GM23338 (cell line): ENCODE measurements around the gene PCSK5. TPM values are rescaled to one million over a fixed set of nuclear protein-coding genes. Genes with fewer than 3 reads are reported as not detected.

Experiments used
- ATAC-seq: fragments of 200-7000 bp; cut with Tn5 transposase; 3 replicates; pipeline ENCODE4 v1.9.1; 2020
- DNase-seq: peaks from one replicate; pipeline ENCODE4 v3.0.0-alpha.2; 2015; ENCODE audit warnings: low spot score
- H2AFZ ChIP-seq: fragments of 200-600 bp; sonication (generic); 2 replicates; pipeline ENCODE4 v1.8.0; 2016; ENCODE audit warnings: antibody characterized with exemption, mild to moderate bottlenecking, moderate library complexity
- H3F3A ChIP-seq: fragments of 200-600 bp; sonication (generic); replicated peaks from 2 replicates; pipeline ENCODE4 v1.8.0; 2017; ENCODE audit warnings: antibody characterized with exemption, mixed run types, low read depth
- H3K27ac ChIP-seq: fragments of 200-600 bp; sonication (generic); 2 replicates; pipeline ENCODE4 v1.6.1; 2016; ENCODE audit warnings: low read depth
- H3K27me3 ChIP-seq: fragments of 200-600 bp; sonication (generic); 2 replicates; pipeline ENCODE4 v1.8.0; 2016; ENCODE audit warnings: mild to moderate bottlenecking, mixed run types, moderate library complexity; ENCODE audit not compliant: insufficient read depth
- H3K36me3 ChIP-seq: fragments of 200-600 bp; sonication (generic); 2 replicates; pipeline ENCODE4 v1.8.0; 2016; ENCODE audit warnings: mild to moderate bottlenecking; ENCODE audit not compliant: insufficient read depth
- H3K4me1 ChIP-seq: fragments of 200-600 bp; sonication (generic); 2 replicates; pipeline ENCODE4 v1.8.0; 2016; ENCODE audit warnings: mild to moderate bottlenecking, moderate library complexity; ENCODE audit not compliant: insufficient read depth
- H3K4me2 ChIP-seq: fragments of 200-600 bp; sonication (generic); 2 replicates; pipeline ENCODE4 v1.7.1; 2017; ENCODE audit warnings: mixed run types
- H3K4me3 ChIP-seq: fragments of 200-600 bp; sonication (generic); 2 replicates; pipeline ENCODE4 v1.6.1; 2016; ENCODE audit warnings: mixed run types
- H3K79me2 ChIP-seq: fragments of 200-600 bp; sonication (generic); replicated peaks from 2 replicates; pipeline ENCODE4 v1.8.0; 2017; ENCODE audit warnings: mild to moderate bottlenecking; ENCODE audit not compliant: insufficient read depth
- H3K9me2 ChIP-seq: fragments of 200-600 bp; sonication (generic); 2 replicates; pipeline ENCODE4 v1.8.0; 2017; ENCODE audit not compliant: insufficient read depth
- H4K20me1 ChIP-seq: fragments of 200-600 bp; sonication (generic); replicated peaks from 2 replicates; pipeline ENCODE4 v1.8.0; 2017; ENCODE audit warnings: mild to moderate bottlenecking; ENCODE audit not compliant: insufficient read depth
- H3K27ac Mint-ChIP-seq: 2 replicates; pipeline ENCODE4 v1.8.0; 2020; ENCODE audit warnings: inconsistent platforms, mild to moderate bottlenecking, moderate library complexity, mixed read lengths
- H3K27me3 Mint-ChIP-seq: 3 replicates; pipeline ENCODE4 v1.8.0; 2022; ENCODE audit warnings: low read depth, mild to moderate bottlenecking, moderate library complexity, mixed read lengths, inconsistent platforms; ENCODE audit not compliant: insufficient read depth, poor library complexity
- H3K36me3 Mint-ChIP-seq: 3 replicates; pipeline ENCODE4 v1.8.0; 2021; ENCODE audit warnings: low read depth, mild to moderate bottlenecking, inconsistent platforms, moderate library complexity, mixed read lengths
- H3K4me1 Mint-ChIP-seq: 3 replicates; pipeline ENCODE4 v1.8.0; 2020; ENCODE audit warnings: mild to moderate bottlenecking, inconsistent platforms, mixed read lengths
- H3K4me3 Mint-ChIP-seq: 3 replicates; pipeline ENCODE4 v1.8.0; 2021; ENCODE audit warnings: moderate library complexity, mild to moderate bottlenecking, inconsistent platforms, mixed read lengths
- H3K9me3 Mint-ChIP-seq: 3 replicates; pipeline ENCODE4 v1.8.0; 2020; ENCODE audit warnings: moderate library complexity, mild to moderate bottlenecking, inconsistent platforms, mixed read lengths
- CREB1 ChIP-seq: fragments of 250-450 bp; sonication (Bioruptor Pico); IDR thresholded peaks from 2 replicates; pipeline ENCODE4 v1.5.0; 2020; ENCODE audit warnings: low read depth, mild to moderate bottlenecking, moderate library complexity
- EZH2 ChIP-seq: fragments of 200-600 bp; sonication (generic); IDR thresholded peaks from one replicate; pipeline ENCODE4 v1.8.0; 2017; ENCODE audit warnings: antibody characterized with exemption, mild to moderate bottlenecking, low read depth; ENCODE audit not compliant: unreplicated experiment
- EZH2phosphoT487 ChIP-seq: fragments of 200-600 bp; sonication (generic); IDR thresholded peaks from one replicate; pipeline ENCODE4 v1.8.1; 2018; ENCODE audit warnings: antibody characterized with exemption; ENCODE audit not compliant: unreplicated experiment
- JUNB ChIP-seq: IDR thresholded peaks from one replicate; pipeline ENCODE4 v1.6.1; 2016; ENCODE audit warnings: antibody characterized with exemption; ENCODE audit not compliant: unreplicated experiment
- POLR2AphosphoS5 ChIP-seq: IDR thresholded peaks from 2 replicates; pipeline ENCODE4 v1.6.1; 2016; ENCODE audit warnings: antibody characterized with exemption, low read depth
- STAT1 ChIP-seq: IDR thresholded peaks from one replicate; pipeline ENCODE4 v1.6.1; 2016; ENCODE audit warnings: antibody characterized with exemption; ENCODE audit not compliant: unreplicated experiment
- ZNF114 ChIP-seq: fragments of 250-450 bp; sonication (Bioruptor Pico); IDR thresholded peaks from 2 replicates; pipeline ENCODE4 v1.5.0; 2020; ENCODE audit warnings: mild to moderate bottlenecking, moderate library complexity
- polyA plus RNA-seq: library from polyadenylated mRNA; unstranded; fragments of >200 nt; fragmentation: Nextera tagmentation; extraction: Ambion mirVana; gene quantifications from 2 replicates; pipeline ENCODE4 v1.2.1, GENCODE V29; 2016
- total RNA-seq: library from RNA; depleted of rRNA; stranded (reverse); fragments of >200 nt; shearing (Covaris generic); gene quantifications from 2 replicates; pipeline ENCODE4 v1.2.3, GENCODE V29; 2014
- TF ChIP-seq, protein P1 (sequence below): IDR thresholded peaks from one replicate; pipeline ENCODE4 v1.6.1; 2018; ENCODE audit warnings: antibody characterized with exemption; ENCODE audit not compliant: unreplicated experiment
- TF ChIP-seq, protein P2 (sequence below): IDR thresholded peaks from 2 replicates; pipeline ENCODE4 v1.6.1; 2016; ENCODE audit warnings: antibody characterized with exemption

PCSK5 gene
- total and polyA plus RNA-seq, 2 experiments from 2014 or later: 12.3 to 34.8 TPM

DNA sequence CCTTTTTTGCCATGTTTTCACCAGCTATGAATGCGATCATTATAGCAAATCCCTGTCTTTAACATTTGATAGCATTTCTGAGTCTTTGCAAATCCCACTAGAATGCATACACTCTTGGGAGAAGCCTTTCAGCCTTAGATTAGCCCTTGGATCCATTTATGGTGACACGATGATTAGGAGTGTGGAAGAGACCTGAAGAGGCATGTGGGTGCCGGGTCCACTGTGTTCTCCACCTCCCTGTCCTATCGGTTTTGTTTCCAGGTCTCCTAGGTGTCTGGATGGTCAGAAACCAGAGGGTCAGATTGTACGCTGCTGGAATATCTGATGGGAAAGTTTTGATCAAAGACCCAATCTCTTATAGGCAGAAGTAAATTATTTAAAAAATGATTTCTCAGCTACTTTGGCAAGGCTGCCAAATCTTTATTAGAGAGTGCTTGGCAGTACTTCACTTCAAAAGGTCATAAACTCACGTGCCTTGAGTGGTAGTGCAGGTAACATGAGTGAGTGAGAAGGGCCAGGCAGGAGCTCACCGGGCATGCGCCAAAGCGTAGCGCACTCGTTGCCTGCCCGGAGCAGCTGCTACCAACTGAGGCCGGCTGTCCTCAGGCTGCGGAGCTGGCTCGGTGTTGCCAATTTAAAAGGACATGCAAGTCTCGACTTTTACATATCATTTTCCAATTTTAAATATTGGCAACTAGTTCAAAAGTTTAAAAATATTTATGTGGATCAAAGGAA is 51.3 kb downstream of the PCSK5 start:
- peaks cover 5% of the 10 kb centered on the region; the same call in 2 of the 3 replicates for H3K36me3 Mint-ChIP-seq
- no peaks in the 10 kb centered on the region for H3K9me2 ChIP-seq
- H3K4me2 ChIP-seq: no peak overlapping the region
- H3F3A ChIP-seq: no peaks in the 10 kb centered on the region
- ATAC-seq (no peak), DNase-seq (no peak)
- peaks cover 3% of the 10 kb centered on the region; the same call in 2 of the 3 replicates for H3K4me1 Mint-ChIP-seq
- H3K4me3 Mint-ChIP-seq: no peak overlapping the region
- no peak overlapping the region for H2AFZ ChIP-seq
- H3K27ac ChIP-seq: no peak overlapping the region
- no peaks in the 10 kb centered on the region for H3K36me3 ChIP-seq
- H3K27ac Mint-ChIP-seq: no peak overlapping the region
- H4K20me1 ChIP-seq: peaks cover 4% of the 10 kb centered on the region; the same call in 1 of the 2 replicates
- no peak overlapping the region for H3K4me3 ChIP-seq
- peaks cover 31% of the 10 kb centered on the region; the same call in 1 of the 2 replicates for H3K79me2 ChIP-seq
- no peaks in the 10 kb centered on the region for H3K27me3 Mint-ChIP-seq
- no peaks in the 10 kb centered on the region for H3K27me3 ChIP-seq
- no peak for TF ChIP-seq EZH2phosphoT487
- no peak for TF ChIP-seq JUNB
- no peak for TF ChIP-seq STAT1
- no peak for TF ChIP-seq CREB1
- TF ChIP-seq, protein P1, sequence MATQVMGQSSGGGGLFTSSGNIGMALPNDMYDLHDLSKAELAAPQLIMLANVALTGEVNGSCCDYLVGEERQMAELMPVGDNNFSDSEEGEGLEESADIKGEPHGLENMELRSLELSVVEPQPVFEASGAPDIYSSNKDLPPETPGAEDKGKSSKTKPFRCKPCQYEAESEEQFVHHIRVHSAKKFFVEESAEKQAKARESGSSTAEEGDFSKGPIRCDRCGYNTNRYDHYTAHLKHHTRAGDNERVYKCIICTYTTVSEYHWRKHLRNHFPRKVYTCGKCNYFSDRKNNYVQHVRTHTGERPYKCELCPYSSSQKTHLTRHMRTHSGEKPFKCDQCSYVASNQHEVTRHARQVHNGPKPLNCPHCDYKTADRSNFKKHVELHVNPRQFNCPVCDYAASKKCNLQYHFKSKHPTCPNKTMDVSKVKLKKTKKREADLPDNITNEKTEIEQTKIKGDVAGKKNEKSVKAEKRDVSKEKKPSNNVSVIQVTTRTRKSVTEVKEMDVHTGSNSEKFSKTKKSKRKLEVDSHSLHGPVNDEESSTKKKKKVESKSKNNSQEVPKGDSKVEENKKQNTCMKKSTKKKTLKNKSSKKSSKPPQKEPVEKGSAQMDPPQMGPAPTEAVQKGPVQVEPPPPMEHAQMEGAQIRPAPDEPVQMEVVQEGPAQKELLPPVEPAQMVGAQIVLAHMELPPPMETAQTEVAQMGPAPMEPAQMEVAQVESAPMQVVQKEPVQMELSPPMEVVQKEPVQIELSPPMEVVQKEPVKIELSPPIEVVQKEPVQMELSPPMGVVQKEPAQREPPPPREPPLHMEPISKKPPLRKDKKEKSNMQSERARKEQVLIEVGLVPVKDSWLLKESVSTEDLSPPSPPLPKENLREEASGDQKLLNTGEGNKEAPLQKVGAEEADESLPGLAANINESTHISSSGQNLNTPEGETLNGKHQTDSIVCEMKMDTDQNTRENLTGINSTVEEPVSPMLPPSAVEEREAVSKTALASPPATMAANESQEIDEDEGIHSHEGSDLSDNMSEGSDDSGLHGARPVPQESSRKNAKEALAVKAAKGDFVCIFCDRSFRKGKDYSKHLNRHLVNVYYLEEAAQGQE: no peak
- TF ChIP-seq, protein P2, sequence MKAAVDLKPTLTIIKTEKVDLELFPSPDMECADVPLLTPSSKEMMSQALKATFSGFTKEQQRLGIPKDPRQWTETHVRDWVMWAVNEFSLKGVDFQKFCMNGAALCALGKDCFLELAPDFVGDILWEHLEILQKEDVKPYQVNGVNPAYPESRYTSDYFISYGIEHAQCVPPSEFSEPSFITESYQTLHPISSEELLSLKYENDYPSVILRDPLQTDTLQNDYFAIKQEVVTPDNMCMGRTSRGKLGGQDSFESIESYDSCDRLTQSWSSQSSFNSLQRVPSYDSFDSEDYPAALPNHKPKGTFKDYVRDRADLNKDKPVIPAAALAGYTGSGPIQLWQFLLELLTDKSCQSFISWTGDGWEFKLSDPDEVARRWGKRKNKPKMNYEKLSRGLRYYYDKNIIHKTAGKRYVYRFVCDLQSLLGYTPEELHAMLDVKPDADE: no peak
- no peak for TF ChIP-seq POLR2AphosphoS5
- TF ChIP-seq EZH2: no peak
- H3K4me1 ChIP-seq: no peaks in the 10 kb centered on the region
- H3K9me3 Mint-ChIP-seq: no peaks in the 10 kb centered on the region

DNA sequence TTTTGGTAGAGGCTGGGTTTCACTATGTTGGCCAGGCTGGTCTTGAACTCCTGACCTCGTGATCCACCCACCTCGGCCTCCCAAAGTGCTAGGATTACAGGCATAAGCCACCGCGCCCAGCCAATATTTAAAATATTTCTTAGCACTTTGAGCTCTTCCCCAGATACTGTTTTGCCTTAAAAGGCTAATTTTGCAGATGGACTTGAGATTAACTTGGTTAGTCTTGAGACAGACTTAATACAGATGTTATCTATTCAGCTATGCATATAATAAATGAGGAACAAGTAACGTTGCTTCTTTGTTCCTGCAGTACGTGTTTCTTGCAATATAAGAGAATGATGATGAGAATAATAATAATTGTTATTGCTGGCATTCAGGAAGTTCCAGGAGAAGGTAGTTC is 56.3 kb downstream of the PCSK5 start:
- Histone ChIP-seq H3K9me2 (no peaks in the 10 kb centered on the region), H3K36me3 (no peaks in the 10 kb centered on the region; the same call in 1 of the 2 replicates), H2AFZ (no peak overlapping the region), H3K4me2 (no peak overlapping the region), H3F3A (no peaks in the 10 kb centered on the region), H3K27me3 (no peaks in the 10 kb centered on the region), H3K4me3 (no peak overlapping the region), H4K20me1 (no peaks in the 10 kb centered on the region), H3K27ac (no peak overlapping the region), H3K79me2 (peaks cover 31% of the 10 kb centered on the region), H3K4me1 (peaks cover 9% of the 10 kb centered on the region; the same call in 1 of the 2 replicates)
- Mint-ChIP-seq H3K9me3 (no peaks in the 10 kb centered on the region), H3K4me3 (no peak overlapping the region), H3K27ac (no peak overlapping the region), H3K27me3 (no peaks in the 10 kb centered on the region), H3K36me3 (peaks cover 20% of the 10 kb centered on the region), H3K4me1 (peaks cover 5% of the 10 kb centered on the region; the same call in 1 of the 3 replicates)
- ATAC-seq: no peak
- DNase-seq: no peak
- TF ChIP-seq EZH2phosphoT487 (no peak), EZH2 (no peak), ZNF114 (CRISPR knock-in tag) (no peak), POLR2AphosphoS5 (no peak)
- TF ChIP-seq, protein P2: no peak
- TF ChIP-seq, protein P1: no peak
